Measurements from ENCODE around the gene FAM151A.

DNA sequence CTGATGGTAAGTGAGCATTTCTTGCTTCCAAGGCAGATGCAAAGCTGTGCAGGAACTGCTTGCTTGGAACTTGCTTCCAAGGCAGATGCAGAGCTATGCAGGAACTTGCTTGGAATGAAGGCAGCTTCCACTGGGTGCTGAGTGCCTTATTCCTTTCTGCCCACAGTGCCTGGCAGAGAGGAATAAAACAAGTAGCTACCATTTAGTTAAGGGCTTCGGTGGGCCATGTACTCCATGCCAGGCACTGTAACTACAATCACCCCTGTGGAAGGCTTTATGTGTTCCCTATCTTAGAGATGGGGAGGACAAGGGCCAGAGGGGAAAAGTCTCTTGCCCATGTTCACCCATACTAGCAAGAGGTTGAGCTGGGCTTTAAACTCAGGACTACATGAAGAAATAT, 26.6 kb upstream of the FAM151A start:
- TF ChIP-seq EZH2 (IDR thresholded peaks at IDR 0.05; ENCODE audit: borderline replicate concordance, low read depth, low read length, severe bottlenecking) (no peak), MYC (IDR thresholded peaks at IDR 0.05; ENCODE audit: low read depth, low read length) (no peak), POLR2AphosphoS5 (IDR thresholded peaks at IDR 0.05; ENCODE audit: insufficient read depth, low read depth, low read length) (no peak), POLR2A (IDR thresholded peaks at IDR 0.05; ENCODE audit: low read depth, low read length) (no peak), GATA2 (IDR thresholded peaks at IDR 0.05; ENCODE audit: insufficient read depth, insufficient read length, low read depth, low read length) (no peak), JUN (IDR thresholded peaks at IDR 0.05; ENCODE audit: borderline replicate concordance, insufficient read depth, insufficient read length, low read depth) (no peak), FOS (IDR thresholded peaks at IDR 0.05; ENCODE audit: borderline replicate concordance, insufficient read depth, low read length) (no peak)
- TF ChIP-seq, protein P1, sequence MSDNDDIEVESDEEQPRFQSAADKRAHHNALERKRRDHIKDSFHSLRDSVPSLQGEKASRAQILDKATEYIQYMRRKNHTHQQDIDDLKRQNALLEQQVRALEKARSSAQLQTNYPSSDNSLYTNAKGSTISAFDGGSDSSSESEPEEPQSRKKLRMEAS (IDR thresholded peaks at IDR 0.05; ENCODE audit: insufficient read depth, insufficient read length): no peak
- TF ChIP-seq, protein P2, sequence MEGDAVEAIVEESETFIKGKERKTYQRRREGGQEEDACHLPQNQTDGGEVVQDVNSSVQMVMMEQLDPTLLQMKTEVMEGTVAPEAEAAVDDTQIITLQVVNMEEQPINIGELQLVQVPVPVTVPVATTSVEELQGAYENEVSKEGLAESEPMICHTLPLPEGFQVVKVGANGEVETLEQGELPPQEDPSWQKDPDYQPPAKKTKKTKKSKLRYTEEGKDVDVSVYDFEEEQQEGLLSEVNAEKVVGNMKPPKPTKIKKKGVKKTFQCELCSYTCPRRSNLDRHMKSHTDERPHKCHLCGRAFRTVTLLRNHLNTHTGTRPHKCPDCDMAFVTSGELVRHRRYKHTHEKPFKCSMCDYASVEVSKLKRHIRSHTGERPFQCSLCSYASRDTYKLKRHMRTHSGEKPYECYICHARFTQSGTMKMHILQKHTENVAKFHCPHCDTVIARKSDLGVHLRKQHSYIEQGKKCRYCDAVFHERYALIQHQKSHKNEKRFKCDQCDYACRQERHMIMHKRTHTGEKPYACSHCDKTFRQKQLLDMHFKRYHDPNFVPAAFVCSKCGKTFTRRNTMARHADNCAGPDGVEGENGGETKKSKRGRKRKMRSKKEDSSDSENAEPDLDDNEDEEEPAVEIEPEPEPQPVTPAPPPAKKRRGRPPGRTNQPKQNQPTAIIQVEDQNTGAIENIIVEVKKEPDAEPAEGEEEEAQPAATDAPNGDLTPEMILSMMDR (IDR thresholded peaks at IDR 0.05; ENCODE audit: extremely low read depth in 1 of 2, insufficient read depth in 1 of 2, low read depth in 1 of 2, low read length in 2 of 2): no peak

All from endothelial cell of umbilical vein (primary cell).